Ammon's horn (tissue), 1 donor: ENCODE measurements around the gene ETV6.
A peak's percentile ranks its signal among the peaks of the same experiment; 100 is the strongest.

Source experiments
- DNase-seq: peaks from one replicate; pipeline ENCODE4 v3.0.0-alpha.2; 2016; ENCODE audit warnings: low spot score

ETV6 gene

GRCh38 chr12:11827091-11828061, 177.9 kb downstream of the ETV6 start:
- DNase-seq = no peak

- no peak for DNase-seq
These were observed 180.3 kb downstream of the ETV6 start for GRCh38 chr12:11829764-11830194.

DNA sequence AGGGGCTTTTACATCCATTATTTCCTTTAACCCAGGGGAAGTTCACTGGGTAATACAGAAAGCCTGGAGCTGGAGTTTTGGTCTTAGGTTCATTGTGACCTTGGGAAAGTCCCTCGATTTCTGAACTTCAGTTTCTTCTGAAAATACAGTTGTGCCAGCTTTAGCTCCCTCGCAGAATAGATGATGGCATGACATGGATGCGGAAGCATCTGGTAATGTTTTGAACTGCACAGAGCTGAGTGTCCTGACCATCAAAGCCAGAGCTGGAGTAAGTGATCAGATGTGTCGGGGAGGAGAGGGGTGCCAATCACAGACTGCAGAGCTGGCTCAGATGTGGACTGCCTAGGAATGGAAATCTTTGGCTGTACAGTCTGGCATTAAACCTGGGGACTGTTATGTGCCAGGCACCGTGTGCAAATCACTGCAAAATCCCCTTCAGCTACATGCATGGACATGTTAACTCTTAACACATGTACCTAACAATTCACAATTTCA, 180.9 kb downstream of the ETV6 start:
- DNase-seq = no peak

GRCh38 chr12:11832093-11832492, 182.6 kb downstream of the ETV6 start:
- DNase-seq = no peak

DNA sequence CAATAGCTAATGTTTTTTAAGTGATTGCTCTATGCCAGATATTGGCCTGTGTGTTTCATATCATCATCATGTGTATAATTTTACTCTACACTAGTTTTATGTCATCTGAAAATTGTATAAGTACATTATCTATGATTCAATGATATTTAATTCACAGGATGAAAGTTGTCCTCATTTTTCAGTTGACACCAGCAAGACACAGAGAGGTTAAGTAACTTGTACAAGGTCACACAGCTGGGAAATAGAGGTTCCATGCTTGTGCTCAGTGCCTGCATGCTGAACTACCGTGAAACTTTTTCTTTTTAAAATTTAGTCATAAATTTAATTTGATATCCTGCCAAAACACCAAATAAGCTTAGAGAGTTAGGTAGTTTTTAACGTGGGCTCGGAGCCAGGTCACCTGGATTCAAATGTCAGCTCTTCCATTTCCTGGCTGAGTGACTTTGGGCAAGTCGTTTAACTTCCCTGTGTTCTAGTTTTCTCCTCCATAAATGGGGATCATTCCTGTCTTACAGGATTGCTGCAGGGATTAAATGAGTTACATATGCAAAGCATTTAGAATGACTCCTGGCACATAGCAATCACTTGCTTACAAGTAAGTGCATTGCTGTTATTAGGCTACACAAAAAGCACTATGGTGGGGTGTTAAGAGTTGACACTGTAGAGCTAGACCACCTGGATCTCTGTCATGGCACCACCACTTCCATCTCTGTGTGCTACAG, 183.9 kb downstream of the ETV6 start:
- no peak for DNase-seq

- DNase-seq = no peak
These were observed 184.8 kb downstream of the ETV6 start for GRCh38 chr12:11834104-11834812.

- DNase-seq = no peak
These were observed 185.5 kb downstream of the ETV6 start for GRCh38 chr12:11834931-11835330.

DNA sequence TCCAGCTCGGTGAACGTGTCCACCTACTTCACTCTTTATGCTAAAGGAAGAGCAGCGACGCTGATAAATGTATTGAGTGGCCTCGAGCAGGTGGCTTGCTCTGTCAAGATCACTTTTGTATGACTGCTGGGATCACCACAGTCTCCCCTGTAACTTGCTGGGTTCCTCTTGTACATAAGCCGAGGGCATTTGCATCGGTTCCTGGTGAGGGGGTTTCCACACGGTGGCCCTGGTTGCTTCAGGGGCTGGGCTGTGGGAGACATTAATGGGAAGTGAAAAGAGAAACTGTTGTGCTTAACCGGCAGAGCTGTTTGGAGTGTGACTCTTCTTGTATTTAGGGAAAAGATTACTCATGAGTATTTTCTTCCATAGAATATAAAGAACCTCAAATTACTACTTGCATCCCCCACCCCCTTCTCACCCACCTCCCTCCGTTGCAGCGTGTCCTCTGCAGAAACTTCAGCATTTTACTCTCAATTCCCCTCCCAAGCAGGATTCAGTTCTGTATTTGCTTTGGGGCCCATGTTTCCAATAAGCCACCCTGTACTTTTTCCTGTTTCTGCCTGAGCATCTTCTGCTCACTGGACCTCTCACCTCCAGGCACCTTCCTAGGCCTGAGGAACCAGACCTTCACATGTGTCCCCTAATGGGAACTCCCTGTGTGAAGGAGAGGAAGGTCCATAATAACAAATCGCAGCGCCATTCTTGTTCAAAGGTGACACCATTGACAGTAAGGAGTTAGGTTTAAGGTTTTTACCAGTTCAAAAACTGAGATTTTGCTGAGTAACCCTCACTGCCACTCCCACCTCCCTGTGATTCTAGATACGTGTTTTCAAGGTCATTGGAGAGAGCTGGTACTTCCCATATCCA, 187.0 kb downstream of the ETV6 start:
- DNase-seq = peak; percentile 68

GRCh38 chr12:11837216-11837934, 187.9 kb downstream of the ETV6 start:
- no peak for DNase-seq

DNA sequence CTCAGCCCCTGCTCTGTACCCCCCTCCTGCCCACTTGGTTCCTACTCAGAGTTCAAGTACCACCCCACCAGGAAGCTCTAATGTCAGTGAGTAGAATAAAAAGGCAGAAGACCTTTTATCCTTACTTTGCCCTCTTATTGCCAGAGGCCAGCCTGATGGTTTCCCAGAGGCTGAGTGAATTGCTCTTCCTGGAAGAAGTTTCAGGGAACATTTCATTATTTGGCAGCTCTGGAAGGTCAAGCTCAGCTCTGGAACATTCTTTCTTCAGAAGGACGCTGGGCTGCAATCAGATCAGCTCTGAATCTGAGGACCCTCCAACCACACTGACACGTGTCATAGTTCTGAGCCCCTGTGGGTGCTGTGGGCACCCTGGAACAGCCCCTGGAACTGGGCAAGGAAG, 188.9 kb downstream of the ETV6 start:
- DNase-seq = no peak

GRCh38 chr12:11839091-11839641, 189.7 kb downstream of the ETV6 start:
- peak; percentile 62 for DNase-seq

GRCh38 chr12:11840366-11840765, 190.9 kb downstream of the ETV6 start:
- no peak for DNase-seq

DNA sequence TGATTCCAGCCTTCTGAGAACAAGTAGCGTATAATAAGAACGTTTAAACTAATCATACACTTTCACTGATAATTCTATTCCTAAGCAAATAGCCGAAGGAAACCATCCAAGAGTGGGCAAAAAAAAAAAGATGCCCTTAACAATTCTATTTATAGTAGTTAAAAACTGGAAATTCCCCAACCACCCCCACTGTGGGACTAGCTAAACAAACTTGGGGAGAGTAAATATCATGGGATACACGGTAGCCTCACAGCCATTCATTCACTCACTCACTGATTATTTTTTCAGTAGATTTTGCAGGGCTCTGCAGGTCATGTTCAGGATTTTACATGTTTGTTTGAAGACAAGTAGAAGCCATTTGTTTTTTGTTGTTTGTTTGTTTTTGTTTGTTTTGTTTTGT, 197.0 kb downstream of the ETV6 start:
- DNase-seq = no peak

GRCh38 chr12:11847539-11847938, 198.1 kb downstream of the ETV6 start:
- no peak for DNase-seq

DNA sequence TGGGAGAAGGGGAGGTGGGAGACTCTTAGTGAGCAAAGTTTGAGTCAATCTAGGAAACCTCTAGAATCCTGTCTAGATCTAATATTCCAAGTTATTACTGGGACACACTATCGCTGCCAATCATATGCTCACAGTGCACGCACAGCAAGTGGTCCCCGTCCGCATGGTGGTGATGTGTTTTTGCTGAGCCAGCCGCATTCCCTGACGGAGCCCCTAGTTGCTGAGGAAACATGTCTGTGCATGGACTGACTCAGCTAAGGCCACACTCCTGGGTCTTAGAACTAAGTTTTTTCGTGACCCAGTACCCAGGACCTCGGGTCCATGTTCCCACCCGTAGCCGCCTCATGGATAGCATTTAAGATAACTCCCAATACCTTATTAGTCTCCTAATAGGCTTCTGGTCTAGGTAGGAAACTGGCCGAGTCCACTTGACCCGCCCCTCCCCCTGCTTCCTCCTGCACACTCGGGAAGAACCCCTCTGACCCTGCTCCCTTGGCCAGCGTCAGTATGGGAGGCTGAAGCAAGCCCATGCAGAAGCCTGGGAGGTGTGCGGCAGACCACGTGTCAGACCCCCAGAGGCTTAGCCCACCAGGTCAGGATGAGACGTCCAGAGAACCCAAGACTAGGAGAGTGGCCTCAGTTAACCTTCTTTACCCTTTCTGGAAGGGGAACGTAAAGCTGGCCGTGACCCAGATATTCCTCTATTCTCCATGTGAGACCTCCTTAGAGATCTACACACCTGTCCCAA, 200.5 kb downstream of the ETV6 start:
- no peak for DNase-seq

DNA sequence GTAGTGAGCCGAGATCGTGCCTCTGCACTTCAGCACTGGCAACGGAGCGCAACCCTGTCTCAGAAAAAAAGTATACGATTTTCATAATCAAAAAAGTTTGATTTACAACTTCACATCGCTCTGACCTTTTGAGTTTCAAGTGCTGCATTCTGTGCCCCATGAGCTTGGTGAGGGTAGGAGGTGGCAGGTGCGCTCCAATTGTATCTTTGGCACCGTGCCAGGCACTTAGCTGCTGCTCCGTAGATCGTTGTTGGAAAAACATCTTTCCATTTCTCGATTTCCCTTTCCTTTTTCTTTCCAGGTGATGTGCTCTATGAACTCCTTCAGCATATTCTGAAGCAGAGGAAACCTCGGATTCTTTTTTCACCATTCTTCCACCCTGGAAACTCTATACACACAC, 203.7 kb downstream of the ETV6 start:
- no peak for DNase-seq

GRCh38 chr12:11854011-11854499, 204.6 kb downstream of the ETV6 start:
- DNase-seq = no peak

GRCh38 chr12:11855983-11856374, 206.5 kb downstream of the ETV6 start:
- DNase-seq = no peak

- DNase-seq = no peak
These were observed 207.5 kb downstream of the ETV6 start for GRCh38 chr12:11856971-11857370.
